ENCODE measurements around the gene F5. TPM values are rescaled to one million over a fixed set of nuclear protein-coding genes. Genes with fewer than 3 reads are reported as not detected.

F5 gene
- total RNA-seq, 1 donor from 2014 or later: 51.3 TPM

- intact Hi-C loops (cut with micrococcal nuclease): no loop called here
- Mint-ChIP-seq H3K27me3 (no peaks in the 10 kb centered on the region), H3K27ac (no peak overlapping the region), H3K4me1 (peaks cover 5% of the 10 kb centered on the region), H3K9me3 (no peaks in the 10 kb centered on the region), H3K4me3 (no peak overlapping the region), H3K36me3 (ENCODE audit: low read depth) (peaks cover 28% of the 10 kb centered on the region)
- DNase-seq: no peak
These were observed 9.3 kb downstream of the F5 start for GRCh38 chr1:169576935-169577331.

DNA sequence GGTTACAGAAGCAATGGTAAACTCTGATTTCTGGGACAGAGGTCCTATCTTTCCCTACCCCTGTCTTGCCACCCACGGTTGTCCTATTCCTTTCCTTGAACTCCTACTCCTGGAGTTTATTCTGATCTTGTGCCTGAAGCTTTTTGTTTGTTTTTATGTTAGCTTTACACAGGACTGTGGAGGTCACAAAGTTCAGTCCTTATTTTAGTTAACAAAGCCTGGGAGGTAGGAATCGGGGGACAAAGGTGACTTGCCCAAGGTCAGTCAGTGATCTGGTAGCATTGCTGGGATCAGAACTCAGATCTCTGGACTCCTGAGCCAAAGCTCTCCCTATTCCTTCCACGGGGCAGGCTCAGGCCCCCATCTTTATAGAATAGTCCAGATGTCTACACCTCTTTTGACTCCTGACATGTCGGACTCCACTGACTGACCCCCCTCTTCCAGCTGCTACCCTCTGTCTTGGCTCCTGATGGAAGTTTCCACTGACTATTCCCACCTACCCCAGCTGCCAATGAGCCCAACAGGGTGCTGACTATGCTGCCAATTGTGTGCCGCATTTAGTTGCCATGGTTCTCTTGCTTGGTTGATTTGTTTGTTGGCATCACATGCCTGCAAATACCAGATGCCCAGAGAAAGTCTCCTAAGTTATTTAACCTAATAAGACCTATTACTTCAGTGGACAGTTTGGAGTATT is 9.9 kb downstream of the F5 start:
- H3K27me3 Mint-ChIP-seq: no peaks in the 10 kb centered on the region

DNA sequence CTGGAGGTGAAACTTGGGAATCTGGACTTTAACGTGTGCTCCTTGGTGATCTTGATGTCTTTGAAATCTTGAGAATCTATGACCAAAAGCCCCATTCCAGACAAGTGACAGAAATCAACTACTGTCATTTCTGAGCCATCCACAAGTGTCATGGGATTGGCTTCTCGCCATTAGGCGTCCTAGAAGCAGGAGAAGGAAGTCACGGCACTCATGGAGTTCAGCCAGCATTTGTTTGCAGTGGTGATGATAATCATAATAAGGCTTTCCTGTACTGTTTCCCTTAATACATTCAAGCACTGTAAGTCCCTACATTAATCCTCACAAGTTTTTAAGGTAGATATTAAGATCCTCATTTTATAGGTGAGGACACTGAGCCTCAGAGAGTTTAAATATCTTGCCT is 11.9 kb downstream of the F5 start:
- Mint-ChIP-seq H3K27ac (no peak overlapping the region), H3K4me1 (peaks cover 5% of the 10 kb centered on the region), H3K4me3 (no peak overlapping the region), H3K9me3 (no peaks in the 10 kb centered on the region), H3K27me3 (no peaks in the 10 kb centered on the region), H3K36me3 (ENCODE audit: low read depth) (peaks cover 44% of the 10 kb centered on the region)
- intact Hi-C loops (cut with micrococcal nuclease): no loop called here
- no peak for DNase-seq

More for the DNA sequence above, 9.9 kb downstream of the F5 start:
- H3K27ac Mint-ChIP-seq: no peak overlapping the region
- intact Hi-C loops (cut with micrococcal nuclease): no loop called here
- no peak overlapping the region for H3K4me3 Mint-ChIP-seq
- H3K9me3 Mint-ChIP-seq: no peaks in the 10 kb centered on the region
- H3K4me1 Mint-ChIP-seq: peaks cover 5% of the 10 kb centered on the region
- no peak for DNase-seq
- H3K36me3 Mint-ChIP-seq (ENCODE audit: low read depth): peaks cover 34% of the 10 kb centered on the region

GRCh38 chr1:169572187-169572586 is 14.1 kb downstream of the F5 start:
- H3K4me3 Mint-ChIP-seq: no peak overlapping the region
- peaks cover 3% of the 10 kb centered on the region for H3K4me1 Mint-ChIP-seq
- no peaks in the 10 kb centered on the region for H3K27me3 Mint-ChIP-seq
- no peaks in the 10 kb centered on the region for H3K9me3 Mint-ChIP-seq
- DNase-seq: no peak
- intact Hi-C loops (cut with micrococcal nuclease): no loop called here
- peaks cover 42% of the 10 kb centered on the region for H3K36me3 Mint-ChIP-seq (ENCODE audit: low read depth)
- no peak overlapping the region for H3K27ac Mint-ChIP-seq

GRCh38 chr1:169571450-169571849 is 14.8 kb downstream of the F5 start:
- H3K27me3 Mint-ChIP-seq: no peaks in the 10 kb centered on the region
- no peak for DNase-seq
- intact Hi-C loops (cut with micrococcal nuclease): no loop called here
- no peak overlapping the region for H3K4me3 Mint-ChIP-seq
- peaks cover 47% of the 10 kb centered on the region for H3K36me3 Mint-ChIP-seq (ENCODE audit: low read depth)
- no peaks in the 10 kb centered on the region for H3K9me3 Mint-ChIP-seq
- peaks cover 2% of the 10 kb centered on the region for H3K4me1 Mint-ChIP-seq
- H3K27ac Mint-ChIP-seq: no peak overlapping the region

DNA sequence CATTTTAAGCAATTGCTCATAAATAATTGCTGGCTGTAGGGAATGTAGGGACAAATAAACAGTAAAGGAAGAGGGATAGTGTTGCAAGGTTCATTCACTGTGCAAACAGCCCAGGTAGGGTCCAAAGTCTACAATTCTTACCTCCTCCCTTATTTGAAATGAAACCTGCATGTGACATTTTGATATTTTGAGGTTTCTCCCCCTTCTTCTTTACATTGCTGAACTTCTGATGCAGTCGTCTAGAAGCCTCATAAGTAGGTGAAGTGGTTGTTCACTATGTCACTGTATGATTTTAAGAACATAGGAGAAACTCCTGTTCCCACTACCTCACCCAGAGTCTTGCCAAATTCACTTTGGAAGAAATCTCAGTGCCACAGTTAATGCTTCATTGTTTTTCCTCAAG is 16.1 kb downstream of the F5 start:
- peaks cover 9% of the 10 kb centered on the region for H3K4me1 Mint-ChIP-seq
- H3K36me3 Mint-ChIP-seq (ENCODE audit: low read depth): peaks cover 48% of the 10 kb centered on the region
- no peak for DNase-seq
- H3K4me3 Mint-ChIP-seq: no peak overlapping the region
- intact Hi-C loops (cut with micrococcal nuclease): no loop called here
- peaks cover under 1% of the 10 kb centered on the region for H3K9me3 Mint-ChIP-seq
- H3K27me3 Mint-ChIP-seq: no peaks in the 10 kb centered on the region
- H3K27ac Mint-ChIP-seq: no peak overlapping the region

DNA sequence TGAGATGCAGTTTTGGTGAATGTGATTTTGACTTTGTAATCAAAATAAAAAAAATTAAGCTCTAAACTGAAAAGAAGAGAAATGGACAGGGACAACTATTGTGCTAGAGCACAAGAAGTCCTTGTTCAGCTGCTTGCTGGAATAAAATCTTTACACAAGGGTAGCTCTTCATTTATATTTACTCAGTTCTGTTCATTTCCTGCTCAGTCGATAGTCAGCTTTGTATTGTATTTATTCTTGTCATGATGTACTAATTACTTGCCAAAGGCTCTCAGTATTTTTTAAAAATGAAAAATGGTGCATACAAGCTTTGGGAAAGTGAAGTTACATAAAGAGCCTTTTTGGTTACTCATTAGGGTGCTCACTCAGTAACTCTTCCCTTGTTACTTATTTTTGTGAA is 17.8 kb downstream of the F5 start:
- H3K4me3 Mint-ChIP-seq: no peak overlapping the region
- H3K9me3 Mint-ChIP-seq: peaks cover 10% of the 10 kb centered on the region
- H3K27me3 Mint-ChIP-seq: no peaks in the 10 kb centered on the region
- no peak for DNase-seq
- no peak overlapping the region for H3K27ac Mint-ChIP-seq
- intact Hi-C loops (cut with micrococcal nuclease): no loop called here
- peaks cover 13% of the 10 kb centered on the region for H3K4me1 Mint-ChIP-seq
- H3K36me3 Mint-ChIP-seq (ENCODE audit: low read depth): peaks cover 58% of the 10 kb centered on the region

- peaks cover 13% of the 10 kb centered on the region for H3K4me1 Mint-ChIP-seq
- intact Hi-C loops (cut with micrococcal nuclease): no loop called here
- H3K36me3 Mint-ChIP-seq (ENCODE audit: low read depth): peaks cover 56% of the 10 kb centered on the region
- no peaks in the 10 kb centered on the region for H3K27me3 Mint-ChIP-seq
- no peak overlapping the region for H3K27ac Mint-ChIP-seq
- H3K9me3 Mint-ChIP-seq: peaks cover 14% of the 10 kb centered on the region
- no peak for DNase-seq
- H3K4me3 Mint-ChIP-seq: no peak overlapping the region
These were observed 20.7 kb downstream of the F5 start for GRCh38 chr1:169565335-169566271.

- DNase-seq: no peak
- H3K4me3 Mint-ChIP-seq: no peak overlapping the region
- intact Hi-C loops (cut with micrococcal nuclease): no loop called here
- no peak overlapping the region for H3K27ac Mint-ChIP-seq
- H3K27me3 Mint-ChIP-seq: no peaks in the 10 kb centered on the region
- peaks cover 14% of the 10 kb centered on the region for H3K4me1 Mint-ChIP-seq
- H3K36me3 Mint-ChIP-seq (ENCODE audit: low read depth): peaks cover 67% of the 10 kb centered on the region
- H3K9me3 Mint-ChIP-seq: peaks cover 14% of the 10 kb centered on the region
These were observed 22.6 kb downstream of the F5 start for GRCh38 chr1:169563650-169564049.

- Mint-ChIP-seq H3K36me3 (ENCODE audit: low read depth) (peaks cover 69% of the 10 kb centered on the region), H3K4me3 (no peak overlapping the region)
- intact Hi-C loops (cut with micrococcal nuclease): no loop called here
These were observed 23.2 kb downstream of the F5 start for GRCh38 chr1:169563019-169563615.

DNA sequence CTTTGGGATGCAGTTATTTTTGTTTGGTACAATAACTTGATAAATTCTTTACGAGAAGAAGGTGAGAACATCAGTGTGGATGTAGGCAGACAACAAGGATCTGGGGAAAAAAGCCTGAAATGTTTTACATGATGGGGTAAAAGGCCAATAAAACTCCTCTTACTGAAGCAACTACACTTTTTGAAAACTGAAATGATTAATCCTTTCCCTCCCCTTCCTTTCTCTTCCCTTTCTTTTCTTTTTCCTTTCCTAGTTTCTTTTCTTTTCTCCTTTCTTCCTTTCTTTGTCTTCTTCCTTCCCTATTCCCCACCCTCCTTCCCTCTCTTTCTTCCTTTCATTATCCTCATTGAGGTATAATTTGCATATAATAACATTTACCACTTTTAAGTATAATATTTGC is 24.6 kb downstream of the F5 start:
- Mint-ChIP-seq H3K27ac (no peak overlapping the region), H3K4me1 (peaks cover 17% of the 10 kb centered on the region), H3K4me3 (no peak overlapping the region), H3K27me3 (no peaks in the 10 kb centered on the region), H3K9me3 (peaks cover 14% of the 10 kb centered on the region), H3K36me3 (ENCODE audit: low read depth) (peaks cover 78% of the 10 kb centered on the region)
- intact Hi-C loops (cut with micrococcal nuclease): no loop called here
- no peak for DNase-seq

More at GRCh38 chr1:169563019-169563615, 23.2 kb downstream of the F5 start:
- no peak for DNase-seq
- no peak overlapping the region for H3K27ac Mint-ChIP-seq
- H3K9me3 Mint-ChIP-seq: peaks cover 14% of the 10 kb centered on the region
- H3K4me1 Mint-ChIP-seq: peaks cover 15% of the 10 kb centered on the region
- no peaks in the 10 kb centered on the region for H3K27me3 Mint-ChIP-seq

GRCh38 chr1:169557131-169557530 is 29.1 kb downstream of the F5 start:
- Mint-ChIP-seq H3K4me1 (peaks cover 6% of the 10 kb centered on the region), H3K27ac (no peak overlapping the region), H3K4me3 (no peak overlapping the region), H3K27me3 (no peaks in the 10 kb centered on the region), H3K9me3 (no peaks in the 10 kb centered on the region), H3K36me3 (ENCODE audit: low read depth) (peaks cover 72% of the 10 kb centered on the region)
- intact Hi-C loops (cut with micrococcal nuclease): no loop called here
- no peak for DNase-seq

GRCh38 chr1:169550294-169550693 is 36.0 kb downstream of the F5 start:
- H3K9me3 Mint-ChIP-seq: no peaks in the 10 kb centered on the region
- intact Hi-C loops (cut with micrococcal nuclease): loop anchor here (1.0 to 5.0 kb wide), 3 partner anchors 37 to 257 kb away; partner anchors contain the start of genes F5 and SELL
- peak; percentile 61 for DNase-seq
- peaks cover 71% of the 10 kb centered on the region for H3K36me3 Mint-ChIP-seq (ENCODE audit: low read depth)
- H3K4me1 Mint-ChIP-seq: peaks cover 19% of the 10 kb centered on the region
- no peak overlapping the region for H3K27ac Mint-ChIP-seq
- no peaks in the 10 kb centered on the region for H3K27me3 Mint-ChIP-seq
- H3K4me3 Mint-ChIP-seq: no peak overlapping the region

DNA sequence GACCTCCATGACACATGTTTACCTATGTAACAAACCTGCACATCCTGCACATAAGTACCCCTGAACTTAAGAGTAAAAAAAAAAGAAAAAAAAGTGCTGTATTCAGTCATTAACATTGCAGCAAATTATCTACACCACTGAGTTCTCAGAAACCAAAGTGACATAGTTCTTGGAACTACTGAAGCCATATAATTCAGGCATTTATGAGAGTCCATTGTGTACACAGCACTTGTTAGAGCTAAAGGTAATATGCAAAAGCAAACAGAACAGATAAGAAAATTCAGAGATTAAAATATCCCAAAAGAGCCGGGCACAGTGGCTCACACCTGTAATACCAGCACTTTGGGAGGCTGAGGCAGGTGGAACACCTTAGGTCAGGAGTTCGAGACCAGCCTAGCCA is 38.0 kb downstream of the F5 start:
- H3K36me3 Mint-ChIP-seq (ENCODE audit: low read depth): peaks cover 62% of the 10 kb centered on the region
- no peaks in the 10 kb centered on the region for H3K27me3 Mint-ChIP-seq
- H3K27ac Mint-ChIP-seq: no peak overlapping the region
- no peak overlapping the region for H3K4me3 Mint-ChIP-seq
- intact Hi-C loops (cut with micrococcal nuclease): loop anchor here (5.0 to 10.0 kb wide), 2 partner anchors 173 to 1206 kb away; no protein-coding TSS in a partner anchor
- no peaks in the 10 kb centered on the region for H3K9me3 Mint-ChIP-seq
- DNase-seq: no peak
- H3K4me1 Mint-ChIP-seq: peaks cover 19% of the 10 kb centered on the region

Measured in activated CD4-positive, alpha-beta T cell treated with anti-CD3 and anti-CD28 coated beads, Interleukin-2, amount 10 ng/mL, durations not matched to agents 24 days and 14 days (primary cell).